Activated CD8-positive, alpha-beta memory T cell treated with anti-CD3 and anti-CD28 coated beads, Interleukin-2, amount 50 U/mL, for 1 hour (primary cell): ENCODE data around the gene DIPK1B.
"Not testable (repeated sequence)": the region's sequence is repeated elsewhere in the genome, so short reads cannot be mapped to it uniquely, and the experiment has no call there.

ENCODE experiments used
- DNase-seq: peaks from one replicate; pipeline ENCODE4 v3.0.0-alpha.2; 2020; ENCODE audit errors: extremely low read depth

Gene DIPK1B

DNA sequence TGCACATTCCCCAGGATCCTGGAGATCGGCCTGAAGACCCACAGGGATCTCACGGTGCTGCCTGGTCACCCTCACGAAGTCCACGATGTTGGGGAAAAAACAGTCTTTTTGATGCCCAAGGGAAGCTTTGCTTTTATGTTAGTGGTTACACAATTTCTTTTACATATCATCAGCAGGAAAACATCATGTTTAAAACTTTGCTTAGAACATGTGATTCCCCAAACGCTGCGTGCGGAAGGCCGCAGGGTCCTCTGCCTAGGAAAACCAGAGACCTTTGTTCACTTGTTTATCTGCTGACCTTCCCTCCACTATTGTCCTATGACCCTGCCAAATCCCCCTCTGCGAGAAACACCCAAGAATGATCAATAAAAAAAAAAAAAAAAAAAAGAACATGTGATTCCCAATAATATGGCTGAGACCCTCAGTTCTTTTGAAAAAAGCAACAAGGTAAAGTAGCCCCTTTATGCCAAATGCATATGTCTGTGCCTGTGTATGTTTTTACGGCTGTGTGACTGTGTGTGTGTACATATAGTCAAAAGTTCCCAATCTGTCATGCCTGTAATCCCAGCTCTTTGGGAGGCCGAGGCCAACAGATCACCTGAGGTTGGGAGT lies 13.6 kb upstream of the DIPK1B start:
- no peak for DNase-seq

DNA sequence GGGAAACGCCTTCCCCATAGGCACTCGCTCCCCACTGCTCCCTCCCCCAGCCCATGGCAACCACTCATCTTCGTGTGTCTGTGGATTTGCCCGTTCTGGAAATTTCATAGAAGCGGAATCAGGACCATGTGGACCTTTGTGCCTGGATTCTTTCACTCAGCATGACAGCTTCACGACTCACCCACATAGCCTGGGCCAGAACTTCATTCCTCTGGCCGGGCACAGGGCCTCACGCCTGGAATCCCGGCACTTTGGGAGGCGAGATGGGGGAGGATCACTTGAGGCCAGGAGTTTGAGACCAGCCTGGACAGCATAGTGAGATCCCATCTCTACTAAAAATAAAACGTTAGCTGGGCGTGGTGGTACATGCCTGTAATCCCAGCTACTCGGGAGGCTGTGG lies 12.1 kb upstream of the DIPK1B start:
- DNase-seq: no peak

DNA sequence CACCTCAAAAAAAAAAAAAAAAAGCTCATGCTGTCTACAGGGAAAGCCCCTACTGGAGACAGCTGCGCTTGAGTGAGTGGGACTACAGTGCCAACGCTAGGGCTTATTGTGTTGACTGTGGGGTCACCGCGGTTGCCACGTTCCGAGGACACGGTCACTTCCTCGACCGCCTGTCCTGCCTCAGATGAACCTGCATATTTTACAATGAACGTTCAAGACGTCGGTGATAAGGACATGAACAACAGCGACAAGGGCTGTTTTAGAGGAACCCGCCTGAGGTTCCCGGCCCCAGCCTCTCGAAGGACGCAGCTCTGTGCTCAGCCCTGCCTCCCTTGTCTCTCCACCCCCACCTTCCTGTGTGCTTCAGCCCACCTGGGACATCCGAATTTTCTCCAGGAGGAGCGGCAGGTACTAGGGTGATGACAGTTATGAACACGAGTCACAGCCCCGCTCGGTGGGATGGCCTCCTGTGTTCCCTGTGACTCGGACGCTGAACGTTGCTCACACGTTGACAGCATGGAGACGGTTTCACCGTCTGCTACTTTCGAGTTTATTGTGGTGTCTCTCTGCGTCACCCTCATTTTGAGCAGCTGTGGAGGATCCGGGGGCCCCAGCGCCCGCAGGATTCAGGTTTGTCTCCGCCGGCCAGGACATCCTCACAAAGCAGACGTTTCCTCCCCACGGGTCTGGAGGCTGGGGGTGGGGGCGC lies 11.3 kb upstream of the DIPK1B start:
- peak; percentile 44 for DNase-seq

DNA sequence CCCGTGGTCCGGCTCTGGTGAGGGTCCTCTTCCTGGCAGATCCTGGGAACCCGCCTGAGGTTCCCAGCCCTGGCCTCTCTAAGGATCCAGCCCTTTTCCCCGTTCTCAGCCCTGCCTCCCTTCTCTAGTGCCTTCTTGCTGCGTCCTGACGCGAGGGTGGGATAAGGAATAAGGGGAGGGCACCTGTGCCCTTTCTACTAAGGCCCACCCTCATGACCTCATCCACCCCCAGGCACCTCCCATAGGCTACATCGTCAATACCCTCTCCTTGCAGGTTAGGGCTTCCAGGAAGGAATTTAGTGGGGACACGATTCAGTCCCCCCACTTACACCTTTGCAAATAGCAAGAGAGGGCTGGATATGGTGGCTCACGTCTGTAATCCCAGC lies 10.7 kb upstream of the DIPK1B start:
- DNase-seq: no peak

DNA sequence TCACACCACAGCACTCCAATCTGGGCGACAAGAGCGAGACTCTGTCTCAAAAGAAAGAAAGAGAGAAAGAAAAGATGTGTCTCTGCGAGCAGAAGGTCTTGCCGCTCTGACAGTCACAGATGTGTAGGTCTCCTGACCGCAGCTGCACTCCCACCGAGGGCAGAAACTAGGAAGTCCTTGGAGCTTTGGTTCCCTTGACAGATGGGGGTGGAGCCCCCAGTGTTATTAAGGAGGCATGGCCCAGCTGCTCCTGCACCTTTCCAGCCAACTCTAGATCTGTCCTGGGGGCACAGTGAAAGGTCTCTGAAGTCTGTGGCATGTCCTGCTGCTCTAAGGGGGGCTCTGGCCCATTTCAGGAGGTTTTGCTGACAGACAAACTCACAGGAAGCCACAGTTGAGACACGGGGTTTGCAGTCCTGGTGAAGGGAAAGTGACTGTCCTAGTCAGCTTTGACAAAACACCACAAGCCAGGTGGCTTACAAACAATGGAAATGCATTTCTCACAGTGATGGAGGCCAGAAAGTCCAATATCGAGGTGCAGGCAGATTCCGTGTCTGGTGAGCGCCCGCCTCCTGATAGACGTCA lies 9.0 kb upstream of the DIPK1B start:
- no peak for DNase-seq

DNA sequence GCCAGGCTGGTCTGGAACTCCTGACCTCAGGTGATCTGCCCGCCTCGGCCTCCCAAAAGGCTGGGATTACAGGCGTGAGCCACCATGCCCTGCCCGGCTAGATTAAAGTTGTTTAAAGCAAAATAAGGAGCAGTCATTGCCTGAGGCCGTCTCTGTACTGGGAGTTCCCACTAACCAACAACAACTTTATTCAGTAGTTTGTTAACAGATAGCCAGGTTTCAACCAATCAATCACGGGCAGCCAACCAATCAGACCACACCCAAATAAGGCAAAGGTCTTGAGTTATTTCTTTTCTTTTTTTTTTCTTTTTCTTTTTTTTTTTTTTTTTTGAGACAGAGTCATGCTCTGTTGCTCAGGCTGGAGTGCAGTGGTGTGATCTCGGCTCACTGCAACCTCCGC lies 7.6 kb upstream of the DIPK1B start:
- not testable (repeated sequence) for DNase-seq

DNA sequence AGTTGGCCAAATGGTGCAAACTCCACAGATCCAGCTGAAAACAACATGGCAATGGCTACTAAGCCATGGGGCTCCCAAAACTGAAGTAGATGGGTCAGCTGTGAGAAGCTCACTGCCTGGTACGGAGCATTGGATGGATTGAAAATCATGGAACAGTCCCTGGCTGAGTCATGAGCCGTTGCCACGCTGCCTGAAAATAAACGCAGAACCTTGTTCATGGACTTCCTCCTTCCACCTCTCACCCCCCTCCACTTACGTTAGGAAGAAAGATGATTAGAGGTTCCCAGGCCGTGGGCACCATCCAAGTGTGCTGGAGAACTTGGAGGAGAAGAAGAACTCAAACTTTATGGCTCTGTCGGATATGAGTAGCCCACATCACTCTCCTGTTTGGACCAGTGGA lies 6.8 kb upstream of the DIPK1B start:
- DNase-seq: no peak

DNA sequence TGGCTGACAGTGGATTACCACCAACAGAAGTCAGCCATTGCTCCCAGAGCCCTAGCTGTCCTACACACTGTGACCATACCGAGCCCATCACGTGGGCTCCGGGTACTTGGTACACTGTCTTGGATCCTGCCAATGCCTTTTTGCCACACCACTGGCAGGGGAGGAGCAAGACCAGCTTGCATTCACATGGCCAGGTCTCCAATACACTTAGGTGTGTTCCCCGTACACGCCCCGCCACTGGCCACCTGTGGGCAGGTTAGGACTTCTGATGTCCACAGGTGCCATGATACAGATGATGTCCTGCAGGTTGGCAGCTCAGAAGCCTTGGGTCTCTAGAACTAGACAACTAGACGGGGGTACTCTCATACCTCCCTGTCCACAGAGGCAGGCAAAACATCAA lies 5.4 kb upstream of the DIPK1B start:
- no peak for DNase-seq

DNA sequence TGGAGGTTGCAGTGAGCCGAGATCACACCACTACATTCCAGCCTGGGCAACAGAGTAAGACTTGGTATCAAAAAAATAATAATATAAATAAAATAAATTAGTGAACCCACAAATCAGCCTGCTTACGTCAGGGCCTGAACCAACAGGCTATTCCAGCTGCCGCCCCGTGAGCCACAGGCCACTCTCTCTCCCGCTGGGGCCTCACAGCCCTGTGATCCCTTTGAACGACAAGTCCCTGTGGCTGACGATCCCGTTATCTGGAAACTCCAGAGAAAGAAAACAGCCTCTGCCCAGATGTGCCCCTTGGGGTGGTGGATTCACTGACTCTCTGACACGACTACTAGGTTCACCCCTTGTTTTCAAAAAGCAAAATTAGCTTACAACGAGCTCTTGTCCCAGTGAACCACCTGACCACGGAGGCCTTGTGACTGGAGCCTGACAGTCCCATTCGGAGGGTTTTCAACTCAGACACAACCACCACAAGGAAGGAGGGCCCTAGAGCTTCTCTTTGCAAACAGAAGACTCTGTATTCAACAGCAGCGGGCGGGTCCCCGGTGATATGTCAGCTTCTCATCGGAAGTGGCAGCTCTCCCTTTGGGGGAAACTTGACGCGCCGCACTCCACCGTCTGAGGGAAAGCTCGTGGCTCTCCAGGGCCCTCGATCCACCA lies 4.4 kb upstream of the DIPK1B start:
- no peak for DNase-seq

DNA sequence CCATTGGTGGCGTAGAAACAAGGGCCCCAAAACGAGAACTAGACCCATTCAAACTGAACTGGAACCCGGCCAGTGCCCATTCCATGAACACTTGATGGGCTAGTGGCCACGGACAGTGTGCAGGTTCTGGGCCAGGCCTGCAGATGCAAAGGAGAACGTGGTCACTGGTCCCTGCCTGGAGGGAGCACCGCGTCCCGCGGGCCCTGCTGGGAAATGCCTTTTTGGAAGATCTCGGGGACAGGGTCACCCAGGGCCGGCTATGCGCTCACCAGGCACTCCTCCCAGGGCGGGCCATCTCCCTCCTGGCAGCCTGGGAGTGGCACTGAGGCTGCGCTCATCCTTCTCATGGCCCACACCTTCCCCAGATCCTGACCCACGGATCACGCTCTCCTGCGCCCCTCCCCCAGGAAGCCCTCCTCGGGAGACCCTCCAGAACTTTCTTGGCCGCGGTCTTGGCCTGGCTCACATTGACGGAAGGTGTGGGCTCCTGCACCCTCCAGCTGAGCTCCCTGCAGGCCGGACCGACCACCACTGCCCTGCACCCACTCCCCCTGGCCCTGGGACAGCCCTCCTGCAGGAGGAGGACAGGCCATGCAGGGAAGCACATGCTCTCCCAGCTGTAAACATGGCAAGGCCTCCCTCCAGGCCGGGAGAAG lies 2.8 kb upstream of the DIPK1B start:
- DNase-seq: no peak

DNA sequence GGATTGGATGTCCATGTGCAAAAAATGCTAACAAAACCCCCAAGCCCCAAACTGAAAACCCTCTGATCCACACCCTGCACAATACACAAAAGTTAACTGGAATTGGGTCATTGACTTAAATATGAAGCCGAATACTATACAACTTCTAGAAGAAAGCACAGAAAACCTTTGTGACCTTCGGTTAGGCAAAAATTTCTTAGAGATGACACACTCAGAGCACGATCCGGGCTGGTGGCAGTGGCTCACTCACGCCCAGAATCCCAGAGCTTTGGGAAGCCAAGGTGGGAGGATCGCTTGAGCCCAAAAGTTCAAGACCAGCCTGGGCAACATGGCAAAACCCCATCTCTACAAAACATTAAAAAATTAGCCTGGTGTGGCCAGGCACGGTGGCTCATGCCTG lies 1.8 kb upstream of the DIPK1B start:
- no peak for DNase-seq

DNA sequence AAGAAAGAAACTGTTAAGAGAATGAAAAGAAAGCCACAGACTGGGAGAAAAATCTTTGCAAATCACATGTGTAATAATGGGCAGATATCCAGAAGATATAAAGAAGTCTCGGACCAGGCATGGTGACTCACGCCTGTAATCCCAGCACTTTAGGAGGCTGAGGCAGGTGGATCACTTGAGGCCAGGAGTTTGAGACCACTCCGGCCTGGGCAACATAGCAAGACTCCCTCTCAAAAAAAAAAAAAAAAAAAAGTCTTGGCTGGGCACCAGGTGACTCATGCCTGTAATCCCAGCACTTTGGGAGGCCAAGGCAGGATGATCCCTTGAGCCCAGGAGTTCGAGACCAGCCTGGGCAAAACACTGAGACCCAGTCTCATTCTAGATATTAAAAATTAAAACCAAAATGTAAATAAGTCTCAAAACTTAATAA lies 1.1 kb upstream of the DIPK1B start:
- not testable (repeated sequence) for DNase-seq

DNA sequence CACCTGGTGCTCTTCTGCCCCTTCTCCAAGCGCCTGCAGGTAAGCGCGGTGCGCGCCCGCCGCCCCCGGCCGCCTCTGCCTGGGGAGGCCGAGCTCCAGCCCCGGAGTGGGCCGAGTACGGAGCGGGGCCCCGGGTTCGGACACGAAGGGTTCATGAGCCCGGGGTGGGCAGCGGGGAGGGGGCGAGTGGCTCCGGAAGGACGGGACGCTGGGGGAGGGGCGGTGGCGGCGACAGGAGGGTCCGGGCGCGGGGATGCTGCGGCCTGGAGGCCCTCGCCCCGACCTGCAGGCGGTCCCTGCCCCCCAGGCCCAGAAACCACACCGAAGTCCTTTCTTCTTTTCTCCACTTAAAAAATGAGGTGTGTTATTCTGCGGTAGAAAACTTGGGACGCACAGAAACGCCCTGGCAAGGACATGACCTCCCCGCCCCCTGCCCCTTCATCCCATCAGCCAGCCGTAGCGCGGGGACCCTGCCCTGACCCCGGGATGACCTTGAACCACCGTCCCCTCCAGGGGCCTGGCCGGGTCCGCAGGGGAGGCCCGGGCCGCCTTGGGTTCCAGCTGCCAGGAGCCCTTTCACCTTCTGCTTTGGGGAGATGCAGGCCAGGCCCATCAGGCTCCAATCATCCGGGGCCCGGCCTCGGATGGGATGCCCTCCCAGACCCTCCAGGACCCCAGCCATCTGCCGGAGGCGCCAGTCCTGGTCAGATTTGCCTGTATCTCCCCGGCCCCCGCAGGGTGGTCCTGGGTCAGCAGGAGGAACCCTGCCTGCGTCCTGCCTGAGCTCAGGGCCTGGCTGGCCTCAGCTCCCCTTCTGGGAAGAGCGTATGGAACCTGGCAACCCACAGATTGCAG lies 545 bp downstream of the DIPK1B start:
- no peak for DNase-seq

DNA sequence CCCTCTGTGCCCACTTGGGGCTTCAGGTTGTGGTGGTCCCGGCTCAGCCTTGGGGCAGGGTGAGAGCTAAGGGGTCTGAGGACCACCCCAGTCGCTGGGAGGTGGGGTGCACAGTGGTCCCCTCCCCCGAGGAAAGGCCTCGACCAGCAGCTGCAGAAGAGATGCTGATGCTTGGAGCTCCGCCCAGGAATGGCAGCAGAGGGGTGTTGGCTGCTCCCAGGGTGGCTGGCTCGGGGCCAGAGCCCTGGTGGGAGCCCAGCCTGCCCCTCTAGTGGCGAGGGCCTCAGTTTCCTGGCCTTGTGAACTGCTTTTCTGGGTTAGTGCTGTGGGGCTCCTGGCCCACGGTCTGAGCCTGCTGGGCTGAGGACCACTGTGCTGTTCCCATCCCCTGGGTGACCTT lies 1.2 kb downstream of the DIPK1B start:
- no peak for DNase-seq

DNA sequence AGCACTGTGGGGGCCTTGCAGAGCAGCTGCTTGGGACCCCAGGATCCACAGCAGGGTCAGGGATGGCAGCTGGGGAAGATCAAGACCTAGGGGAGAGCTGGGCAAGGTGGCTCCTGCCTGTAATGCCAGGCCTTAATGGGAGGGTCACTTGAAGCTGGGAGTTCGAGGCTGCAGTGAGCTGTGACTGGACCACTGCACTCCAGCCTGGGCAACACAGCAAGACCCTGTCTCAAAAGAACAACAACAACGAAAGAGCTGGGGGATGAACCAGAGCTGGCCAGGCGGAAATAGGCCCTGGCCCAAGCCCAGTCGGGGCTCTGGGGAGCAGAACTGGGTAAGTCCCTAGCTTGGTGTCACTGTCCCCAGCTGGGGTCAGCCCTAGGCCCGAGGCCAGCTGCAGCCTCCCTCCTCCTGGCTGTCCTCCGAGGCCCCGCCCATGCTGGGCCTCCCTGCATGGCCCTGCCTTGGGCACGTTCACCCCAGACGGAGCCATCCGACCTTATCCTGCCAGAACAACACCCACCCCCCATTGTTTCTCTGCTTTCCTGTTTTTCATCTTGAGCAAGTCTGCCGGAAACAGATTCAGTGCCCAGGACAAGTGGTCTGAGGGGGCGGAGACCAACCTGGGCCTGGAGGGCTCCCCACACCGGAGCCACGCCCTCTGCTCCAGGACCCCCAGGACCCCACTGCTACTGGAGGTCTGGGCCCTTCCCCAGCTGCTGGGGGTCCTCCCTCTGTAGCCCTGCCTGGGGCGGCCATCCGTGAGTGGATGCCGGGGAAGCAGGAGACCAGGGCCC lies 1.9 kb downstream of the DIPK1B start:
- no peak for DNase-seq

DNA sequence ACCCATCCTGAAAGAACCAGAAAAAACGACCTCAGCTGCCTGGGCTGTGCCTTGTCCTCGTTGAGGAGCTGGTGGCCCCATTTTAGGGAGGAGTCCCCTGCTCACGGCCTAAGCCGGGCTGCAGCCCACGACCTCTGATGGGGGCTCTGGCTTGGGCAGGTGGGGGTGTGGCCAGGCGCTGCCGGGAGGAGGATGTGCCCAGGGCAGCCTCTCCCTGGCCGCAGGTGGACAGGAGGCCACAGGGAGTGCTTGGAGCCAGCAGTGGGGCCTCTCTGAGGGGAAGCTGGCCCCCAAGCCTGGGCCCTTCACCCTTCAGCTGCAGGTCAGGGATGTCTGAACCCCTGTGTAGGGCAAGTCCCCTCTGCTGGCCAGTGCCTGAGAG lies 2.5 kb downstream of the DIPK1B start:
- DNase-seq: no peak

DNA sequence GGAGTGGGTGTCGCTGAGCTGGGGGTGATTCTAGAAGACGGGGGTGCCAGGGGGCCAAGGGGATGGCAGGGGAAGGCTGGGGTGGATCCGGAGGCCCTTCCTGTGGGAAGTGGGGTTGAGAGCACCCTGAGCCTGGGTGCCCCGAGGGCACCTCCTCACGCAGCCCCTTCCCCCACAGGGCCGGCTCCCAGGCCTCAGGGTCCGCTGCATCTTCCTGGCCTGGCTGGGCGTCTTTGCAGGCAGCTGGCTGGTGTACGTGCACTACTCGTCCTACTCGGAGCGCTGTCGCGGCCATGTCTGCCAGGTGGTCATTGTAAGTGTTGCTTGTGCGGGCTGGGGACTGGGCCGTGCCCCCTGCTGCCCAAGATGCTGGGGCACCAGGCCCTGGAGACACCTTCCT lies 5.0 kb downstream of the DIPK1B start:
- no peak for DNase-seq

DNA sequence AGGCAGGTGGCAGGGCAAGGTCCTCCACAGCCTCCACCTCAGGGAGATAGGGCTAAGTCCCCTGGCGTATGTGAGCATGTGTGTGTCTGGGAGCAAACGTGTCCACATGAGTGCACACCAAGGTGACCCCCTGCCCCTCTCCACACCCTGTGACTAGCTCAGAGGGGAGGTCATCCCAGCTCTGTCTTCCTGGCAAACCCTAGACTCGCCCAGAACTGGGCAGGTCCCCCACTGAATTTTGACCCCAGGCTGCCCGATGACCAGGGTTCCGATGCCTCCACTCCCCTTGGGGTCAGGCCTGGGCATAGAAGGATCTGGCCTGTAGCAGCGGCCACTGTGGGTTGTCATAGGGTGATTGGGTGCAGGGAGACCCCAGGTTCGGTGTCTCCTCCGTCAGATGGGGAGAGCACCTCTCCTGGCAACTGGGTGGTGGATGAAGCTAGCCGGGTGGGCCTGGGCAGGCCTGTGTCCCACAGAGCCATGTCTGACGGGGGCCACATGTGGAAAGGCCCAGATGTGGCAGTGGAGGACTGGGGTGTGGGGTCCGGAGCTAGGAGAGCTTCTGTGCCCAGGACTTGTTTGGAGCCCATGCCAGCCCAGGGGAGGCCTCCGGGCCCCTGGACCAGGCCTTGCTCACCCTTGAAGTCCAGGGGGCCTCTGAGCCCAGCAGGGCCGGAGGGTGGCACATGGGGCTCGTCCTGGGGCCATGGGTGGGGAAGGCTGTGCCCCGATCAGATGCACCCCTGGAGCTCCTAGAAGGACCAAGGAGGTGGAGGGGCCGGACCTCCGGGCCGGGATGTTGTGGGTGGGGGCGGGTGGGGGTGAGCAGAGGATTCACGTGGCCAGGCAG lies 6.2 kb downstream of the DIPK1B start:
- DNase-seq: no peak

DNA sequence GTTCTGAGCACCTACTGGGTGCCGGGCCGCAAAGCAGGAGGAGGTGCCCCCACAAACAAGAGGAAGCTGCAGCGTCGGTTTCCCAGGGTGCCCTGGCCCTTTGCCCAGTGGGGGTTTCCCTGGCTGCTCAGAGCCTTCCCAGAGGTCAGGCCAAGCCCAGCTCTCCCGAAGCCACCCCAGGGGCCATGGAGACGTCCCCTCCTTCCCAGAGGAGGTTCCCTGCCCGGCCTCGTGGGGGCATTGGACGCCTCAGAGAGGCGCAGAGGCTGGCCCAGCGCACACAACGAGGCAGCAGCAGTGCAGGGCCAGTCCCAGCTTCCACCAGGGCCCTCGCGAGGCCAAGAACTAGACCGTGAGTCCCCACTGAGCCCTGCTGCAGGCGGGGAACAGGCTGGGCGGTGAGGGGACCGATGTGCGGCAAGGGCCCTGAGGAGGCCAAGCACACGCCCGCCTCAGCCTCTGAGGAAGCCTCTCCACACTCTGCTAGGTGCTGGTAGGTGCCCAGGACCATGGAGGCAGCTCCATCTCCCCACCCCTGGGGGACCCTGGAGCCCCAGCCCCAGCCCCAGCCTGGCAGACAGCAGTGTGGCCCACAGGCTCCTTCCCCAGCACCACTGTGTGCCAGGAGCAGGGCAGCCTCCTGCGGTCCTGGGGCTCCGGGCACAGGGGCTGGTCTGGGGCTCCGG lies 7.0 kb downstream of the DIPK1B start:
- DNase-seq: no peak
